Heart left ventricle (tissue), 16 donors: ENCODE data around the gene TIMM29. TPM values are rescaled to one million over a fixed set of nuclear protein-coding genes. Genes with fewer than 3 reads are reported as not detected.

Experiments used
- ATAC-seq, 4 donors: fragments of 200-7000 bp; cut with Tn5 transposase; one replicate each; pipeline ENCODE4 v1.9.1; 2020 to 2022; ENCODE audit warnings: moderate library complexity in 4 of 4, mild to moderate bottlenecking in 3 of 4, moderate number of reproducible peaks in 1 of 4
- DNase-seq, 5 donors: peaks; one replicate each; pipeline ENCODE4 v3.0.0-alpha.2; 2020
- H3K27ac ChIP-seq, 12 donors: fragments of 200-600 bp; sonication (generic) in 4 of 12; one replicate each; pipeline versions ENCODE4 v1.5.0 to v1.8.0; 2016 to 2022; ENCODE audit warnings: mild to moderate bottlenecking in 2 of 12
- H3K27me3 ChIP-seq, 9 donors: fragments of 200-600 bp; sonication (generic) in 2 of 9; one replicate each; pipeline versions ENCODE4 v1.5.1 to v1.8.0; 2016 to 2022; ENCODE audit warnings: mild to moderate bottlenecking in 3 of 9
- H3K36me3 ChIP-seq, 9 donors: fragments of 200-600 bp; sonication (generic) in 2 of 9; one replicate each; pipeline versions ENCODE4 v1.5.0 to v1.8.0; 2018 to 2022; ENCODE audit warnings: mild to moderate bottlenecking in 2 of 9
- H3K4me1 ChIP-seq, 12 donors: fragments of 200-600 bp; sonication (generic) in 4 of 12; one replicate each; pipeline versions ENCODE4 v1.5.0 to v1.8.0; 2016 to 2022; ENCODE audit warnings: mild to moderate bottlenecking in 3 of 12
- H3K4me3 ChIP-seq, 12 donors: fragments of 200-600 bp; sonication (generic) in 4 of 12; one replicate each; pipeline versions ENCODE4 v1.5.0 to v1.8.0; 2017 to 2022; ENCODE audit warnings: mild to moderate bottlenecking in 9 of 12, moderate library complexity in 4 of 12
- H3K9me3 ChIP-seq, 12 donors: fragments of 200-600 bp; sonication (generic) in 4 of 12; one replicate each; pipeline versions ENCODE4 v1.5.0 to v1.8.0; 2016 to 2022; ENCODE audit warnings: mild to moderate bottlenecking in 1 of 12
- POLR2A ChIP-seq, 2 donors: fragments of 450-650 bp; IDR thresholded peaks; one replicate each; pipeline ENCODE4 v1.6.1; 2017; ENCODE audit warnings: antibody characterized with exemption in 2 of 2, mild to moderate bottlenecking in 2 of 2, moderate library complexity in 2 of 2
- WGBS, 4 donors: extraction: QIAGEN DNeasy Blood & Tissue Kit in 2 of 4; methylation state at CpG; one replicate each; pipeline versions ENCODE4 v1.1.5 to v1.1.7; 2013 to 2018; 5-methylcytosine and 5-hydroxymethylcytosine counted together
- intact Hi-C, 10 donors: fragments of 100-400 bp; cut with DNase I; formaldehyde crosslinking; loops; one replicate each; pipeline versions ENCODE4 v1.11.1 to v1.14.2; 2022
- polyA plus RNA-seq, 2 donors: library from polyadenylated mRNA; stranded (reverse); fragments of 200-250 nt; gene quantifications; one replicate each; pipeline ENCODE4 v1.2.3, GENCODE V29; 2013
- total RNA-seq, 9 donors: library from RNA; depleted of rRNA in 2 of 9; stranded (reverse); fragments of >200 nt in 2 of 9; fragmentation: NEBNext Ultra II Directional in 3 of 9; extraction: Animal tissue kit (Norgen Biotek cat#: 25700) in 3 of 9; gene quantifications; one replicate each; pipeline versions ENCODE4 v1.1.0 to v1.2.4, GENCODE V29; 2016 to 2023
- TF ChIP-seq, protein P1 (sequence below), 12 donors: fragments of 200-600 bp; sonication (generic) in 4 of 12; IDR thresholded peaks; one replicate each; pipeline versions ENCODE4 v1.5.0 to v1.8.0; 2018 to 2022; ENCODE audit warnings: antibody characterized with exemption in 12 of 12, mild to moderate bottlenecking in 5 of 12
- donor health status: ischemic (EF 13 %, LVEDD 7.1; RV severe dilation, severe dysfunction).
- donor health status: healthy with polysubstance abuse.
- donor health status: DM: no; HTN: yes; CAD: no.
- donor health status: DM: no; HTN: no; CAD: no.
- donor health status: ischemic (EF 25% LVEDD 6.9; RV normal size, moderate dysfunction).
- donor health status: ischemic (EF 25% LVEDD 5.7; RV mildly dilated, moderate dysfunction).
- donor health status: healthy.
- donor health status: DM: yes; HTN: yes; CAD: no.
- donor health status: ischemic (EF 35%, LVEDD 5.7; RV mildly dilated, moderate dysfunction).
- donor health status: nonischemic (EF 11% LVEDD 7.7; RV severe dilation, severe dysfunction).
- donor health status: DM: yes; HTN: yes; CAD: no.
- donor health status: PGD.
- donor health status: ischemic (EF 29% LVEDD 5.4; RV normal size, mild dysfunction).
- donor health status: nonischemic (EF 23%, LVEDD 6.1; RV moderate dilation, normal function).

The TIMM29 gene
- total and polyA plus RNA-seq, 11 donors: 10.0 to 29.3 (median 14.9) TPM

DNA sequence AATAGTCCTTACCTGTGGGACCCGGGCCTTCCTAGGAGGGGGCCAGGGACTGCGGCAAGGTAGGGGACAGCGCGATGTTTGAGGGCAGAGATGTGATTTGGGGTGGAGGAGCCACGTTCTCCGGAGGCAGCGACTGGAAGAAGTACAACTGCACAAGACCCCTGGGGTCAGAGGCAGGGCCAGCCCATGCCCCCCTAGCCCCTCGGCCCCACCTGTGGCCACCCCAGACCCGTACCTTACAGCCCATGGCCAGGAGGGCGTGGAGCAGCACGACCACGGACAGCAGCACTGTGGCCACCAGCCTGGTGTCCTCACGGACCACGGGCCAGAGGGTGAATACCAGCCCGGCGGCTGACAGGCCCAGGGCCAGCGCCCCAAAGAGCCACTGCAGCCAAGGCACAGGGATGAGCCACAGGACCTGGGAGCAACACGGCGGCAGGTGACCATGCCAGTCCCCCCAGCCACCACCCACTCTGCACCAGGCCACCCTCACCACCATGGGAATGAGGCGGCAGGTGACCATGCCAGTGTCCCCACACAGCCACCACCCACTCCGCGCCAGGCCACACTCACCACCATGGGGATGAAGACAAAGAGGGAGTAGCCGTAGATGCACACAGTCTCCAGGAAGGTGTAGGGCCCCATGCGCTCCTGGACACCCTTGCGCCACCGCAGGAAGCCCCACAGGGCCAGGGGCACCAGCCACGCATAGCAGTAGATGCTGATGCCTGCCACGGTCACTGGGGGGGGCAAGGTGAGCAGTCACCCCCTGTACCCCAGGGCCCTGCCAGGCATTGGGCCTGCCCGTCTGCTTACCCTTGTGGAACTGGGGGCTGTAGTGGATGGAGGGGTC, 5.1 kb upstream of the TIMM29 start:
- H3K9me3 ChIP-seq: no peaks in the 10 kb centered on the region
- TF ChIP-seq, protein P1, sequence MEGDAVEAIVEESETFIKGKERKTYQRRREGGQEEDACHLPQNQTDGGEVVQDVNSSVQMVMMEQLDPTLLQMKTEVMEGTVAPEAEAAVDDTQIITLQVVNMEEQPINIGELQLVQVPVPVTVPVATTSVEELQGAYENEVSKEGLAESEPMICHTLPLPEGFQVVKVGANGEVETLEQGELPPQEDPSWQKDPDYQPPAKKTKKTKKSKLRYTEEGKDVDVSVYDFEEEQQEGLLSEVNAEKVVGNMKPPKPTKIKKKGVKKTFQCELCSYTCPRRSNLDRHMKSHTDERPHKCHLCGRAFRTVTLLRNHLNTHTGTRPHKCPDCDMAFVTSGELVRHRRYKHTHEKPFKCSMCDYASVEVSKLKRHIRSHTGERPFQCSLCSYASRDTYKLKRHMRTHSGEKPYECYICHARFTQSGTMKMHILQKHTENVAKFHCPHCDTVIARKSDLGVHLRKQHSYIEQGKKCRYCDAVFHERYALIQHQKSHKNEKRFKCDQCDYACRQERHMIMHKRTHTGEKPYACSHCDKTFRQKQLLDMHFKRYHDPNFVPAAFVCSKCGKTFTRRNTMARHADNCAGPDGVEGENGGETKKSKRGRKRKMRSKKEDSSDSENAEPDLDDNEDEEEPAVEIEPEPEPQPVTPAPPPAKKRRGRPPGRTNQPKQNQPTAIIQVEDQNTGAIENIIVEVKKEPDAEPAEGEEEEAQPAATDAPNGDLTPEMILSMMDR (IDR thresholded peaks at IDR 0.05): no peak
- TF ChIP-seq POLR2A (IDR thresholded peaks at IDR 0.05): no peak
- peaks cover 0 to 70% (median 61%) of the 10 kb centered on the region in 9 donors for H3K36me3 ChIP-seq
- peak in 1 of 5 donors; percentile 66 for DNase-seq
- no peak overlapping the region for H3K4me3 ChIP-seq
- ATAC-seq: no peak
- intact Hi-C loops: no loop called here
- H3K27ac ChIP-seq: no peak overlapping the region
- no peaks in the 10 kb centered on the region for H3K27me3 ChIP-seq
- H3K4me1 ChIP-seq: peaks cover 0 to 12% (median 8%) of the 10 kb centered on the region in 12 donors
- 87 to 93% (median 93%) methylated on average over 22 to 29 of the region's 29 CpGs for WGBS, 4 donors

DNA sequence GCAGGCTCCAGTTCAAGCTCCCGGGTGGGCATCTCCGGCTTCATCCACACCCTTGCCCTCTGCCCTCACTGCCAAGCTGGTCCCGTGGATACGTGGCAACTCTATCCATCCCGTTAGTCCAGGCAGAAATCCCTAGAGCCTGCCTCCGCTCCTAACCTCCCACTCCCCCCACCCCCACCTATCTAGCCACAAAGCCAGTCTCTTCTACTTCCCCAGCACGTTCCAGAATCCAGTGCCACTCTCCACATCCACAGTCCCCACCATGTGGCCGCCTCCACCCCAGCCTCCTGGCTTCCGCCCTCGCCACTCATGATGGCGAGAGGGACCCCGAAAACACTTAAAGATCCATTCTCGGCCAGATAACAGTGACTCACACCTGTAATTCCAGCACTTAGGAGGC, 4.0 kb upstream of the TIMM29 start:
- no peaks in the 10 kb centered on the region for H3K9me3 ChIP-seq
- 84 to 90% (median 85%) methylated on average over 13 of the region's 13 CpGs for WGBS, 4 donors
- TF ChIP-seq POLR2A (IDR thresholded peaks at IDR 0.05): no peak
- TF ChIP-seq, protein P1 (IDR thresholded peaks at IDR 0.05): no peak
- H3K27ac ChIP-seq: no peak overlapping the region
- no peaks in the 10 kb centered on the region for H3K27me3 ChIP-seq
- peaks cover 0 to 59% (median 49%) of the 10 kb centered on the region in 9 donors for H3K36me3 ChIP-seq
- H3K4me3 ChIP-seq: no peak overlapping the region
- ATAC-seq (no peak), DNase-seq (no peak)
- peaks cover 0 to 19% (median 11%) of the 10 kb centered on the region in 12 donors for H3K4me1 ChIP-seq
- intact Hi-C loops: no loop called here

DNA sequence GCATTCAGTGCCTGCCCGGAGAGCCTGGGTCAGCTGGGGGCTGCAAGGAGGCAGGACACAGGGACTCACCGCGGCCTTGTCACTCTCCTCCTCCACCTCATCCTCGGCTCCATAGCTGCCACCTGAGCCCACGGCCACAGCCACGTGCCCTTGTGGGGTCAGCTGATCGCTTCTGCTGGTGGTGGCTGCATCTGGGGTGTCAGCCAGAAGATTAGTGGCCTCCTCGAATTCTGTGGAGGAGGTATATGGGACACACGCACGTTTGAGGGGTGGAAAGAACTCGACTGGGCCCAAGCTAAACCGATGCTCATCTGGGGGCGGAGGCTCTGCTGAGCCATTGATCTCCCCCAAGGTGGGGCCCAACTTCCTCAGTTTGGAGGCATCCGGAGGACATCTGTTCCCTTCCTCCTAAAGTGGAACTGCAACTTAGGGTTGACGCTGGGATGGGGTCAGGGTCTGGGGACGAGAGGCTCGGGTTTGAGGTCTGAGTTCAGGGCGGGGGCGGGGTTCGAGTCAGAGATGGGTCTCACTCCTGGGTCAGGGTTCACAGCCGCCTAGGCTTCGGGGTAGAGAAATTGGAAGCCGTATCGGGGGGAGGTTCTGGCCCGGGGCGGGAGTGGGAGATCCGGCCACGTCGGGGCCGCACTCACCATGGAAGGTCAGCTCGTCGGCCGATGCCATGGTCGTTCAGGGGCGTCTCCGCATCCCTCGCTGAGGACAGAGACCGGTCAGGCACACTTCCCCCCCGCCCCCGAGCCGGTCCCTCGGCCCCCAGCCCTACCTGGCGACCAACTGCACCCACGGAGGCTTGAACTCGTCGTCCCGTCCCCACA, 665 bp upstream of the TIMM29 start:
- peak overlapping the region; percentile 72 to 100 (median 96) for H3K4me3 ChIP-seq
- no peaks in the 10 kb centered on the region for H3K27me3 ChIP-seq
- no peak for DNase-seq
- TF ChIP-seq, protein P1 (IDR thresholded peaks at IDR 0.05): no peak
- no peak for TF ChIP-seq POLR2A (IDR thresholded peaks at IDR 0.05)
- H3K27ac ChIP-seq: peak overlapping the region; percentile 26 to 92 (median 84)
- H3K36me3 ChIP-seq: peaks cover 0 to 47% (median 35%) of the 10 kb centered on the region in 9 donors
- H3K4me1 ChIP-seq: peaks cover 3 to 32% (median 18%) of the 10 kb centered on the region in 12 donors
- 9 to 15% (median 11%) methylated on average over 26 to 47 of the region's 47 CpGs for WGBS, 4 donors
- peak in 3 of 4 donors; percentile 0 to 3 (median 1) for ATAC-seq
- intact Hi-C loops: loop anchor here in 7 of 10 donors (2.0 to 5.0 kb wide), 4 partner anchors 51 to 57 kb away; partner anchors contain the start of gene CARM1 (in 2 of the 7)
- H3K9me3 ChIP-seq: no peaks in the 10 kb centered on the region
